Activated T-cell treated with anti-CD3 and anti-CD28 coated beads for 24 hours (primary cell): ENCODE measurements around the gene CTBS.
"Not testable (repeated sequence)": the region's sequence is repeated elsewhere in the genome, so short reads cannot be mapped to it uniquely, and the experiment has no call there.

Experiments
- DNase-seq: peaks from one replicate; pipeline ENCODE4 v3.0.0-alpha.2; 2020; ENCODE audit warnings: low read depth

CTBS gene, protein sequence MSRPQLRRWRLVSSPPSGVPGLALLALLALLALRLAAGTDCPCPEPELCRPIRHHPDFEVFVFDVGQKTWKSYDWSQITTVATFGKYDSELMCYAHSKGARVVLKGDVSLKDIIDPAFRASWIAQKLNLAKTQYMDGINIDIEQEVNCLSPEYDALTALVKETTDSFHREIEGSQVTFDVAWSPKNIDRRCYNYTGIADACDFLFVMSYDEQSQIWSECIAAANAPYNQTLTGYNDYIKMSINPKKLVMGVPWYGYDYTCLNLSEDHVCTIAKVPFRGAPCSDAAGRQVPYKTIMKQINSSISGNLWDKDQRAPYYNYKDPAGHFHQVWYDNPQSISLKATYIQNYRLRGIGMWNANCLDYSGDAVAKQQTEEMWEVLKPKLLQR

DNA sequence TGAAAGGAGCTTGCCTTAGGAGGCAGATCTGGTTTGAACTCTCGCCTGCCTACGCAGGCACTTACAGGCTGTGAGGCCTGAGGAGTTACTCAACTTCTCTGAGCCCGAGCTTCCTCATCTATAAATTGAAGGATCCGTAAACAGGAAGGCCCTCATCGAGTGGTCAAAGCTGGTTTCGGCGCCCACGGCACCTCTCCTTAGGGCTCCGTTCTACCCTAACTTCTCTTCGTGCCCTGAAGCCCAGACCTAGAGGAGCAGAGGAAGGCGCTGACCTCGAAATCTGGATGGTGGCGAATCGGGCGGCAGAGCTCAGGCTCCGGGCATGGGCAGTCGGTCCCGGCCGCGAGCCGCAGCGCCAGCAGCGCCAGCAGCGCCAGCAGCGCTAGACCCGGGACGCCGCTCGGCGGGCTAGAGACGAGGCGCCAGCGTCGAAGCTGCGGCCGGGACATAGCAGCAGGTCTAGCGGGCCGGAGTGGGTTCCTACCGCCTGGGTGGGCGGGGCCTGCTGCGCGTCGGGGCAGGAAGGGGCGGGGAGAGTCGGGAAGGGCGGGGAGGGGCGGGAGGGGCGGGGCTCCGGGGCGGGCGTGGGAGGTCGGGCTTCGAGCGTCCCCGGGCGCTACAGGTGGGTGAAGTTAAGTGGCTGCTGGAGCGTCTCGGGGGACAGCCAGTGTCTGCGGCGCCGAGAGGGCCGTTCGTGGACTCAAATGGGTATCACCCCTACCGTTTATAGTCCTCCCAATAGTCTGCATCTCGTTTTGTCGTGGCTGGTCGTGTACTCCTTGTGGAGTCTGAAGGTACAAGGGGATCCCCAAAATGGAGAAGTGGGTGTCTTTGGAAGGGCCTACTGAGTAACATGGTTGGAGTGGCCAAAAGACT, at the start of gene CTBS:
Gene CTBS, minus strand, starts transcription at position 474 of the 876 bp plus-strand sequence. Its CDS starts 25 bp downstream, at position 449.
- DNase-seq, result peak; percentile 77

DNA sequence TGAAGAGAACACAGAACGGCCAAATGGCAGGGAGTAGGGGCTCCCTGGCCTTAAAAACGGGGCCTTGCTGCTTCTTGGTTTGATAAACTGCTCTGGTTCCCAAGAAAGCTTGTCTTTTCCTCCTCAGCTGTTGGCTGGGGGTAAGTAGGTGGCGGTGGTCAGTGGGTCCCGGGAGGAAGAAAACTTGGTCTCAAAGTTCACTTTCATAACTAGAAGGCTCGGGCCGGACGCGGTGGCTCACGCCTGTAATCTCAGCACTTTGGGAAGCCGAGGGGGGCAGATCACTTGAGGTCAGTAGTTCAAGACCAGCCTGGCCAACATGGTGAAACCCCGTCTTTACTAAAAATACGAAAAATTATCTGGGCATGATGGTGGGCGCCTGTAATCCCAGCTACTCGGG, 47.3 kb upstream of the CTBS start:
- no peak for DNase-seq

DNA sequence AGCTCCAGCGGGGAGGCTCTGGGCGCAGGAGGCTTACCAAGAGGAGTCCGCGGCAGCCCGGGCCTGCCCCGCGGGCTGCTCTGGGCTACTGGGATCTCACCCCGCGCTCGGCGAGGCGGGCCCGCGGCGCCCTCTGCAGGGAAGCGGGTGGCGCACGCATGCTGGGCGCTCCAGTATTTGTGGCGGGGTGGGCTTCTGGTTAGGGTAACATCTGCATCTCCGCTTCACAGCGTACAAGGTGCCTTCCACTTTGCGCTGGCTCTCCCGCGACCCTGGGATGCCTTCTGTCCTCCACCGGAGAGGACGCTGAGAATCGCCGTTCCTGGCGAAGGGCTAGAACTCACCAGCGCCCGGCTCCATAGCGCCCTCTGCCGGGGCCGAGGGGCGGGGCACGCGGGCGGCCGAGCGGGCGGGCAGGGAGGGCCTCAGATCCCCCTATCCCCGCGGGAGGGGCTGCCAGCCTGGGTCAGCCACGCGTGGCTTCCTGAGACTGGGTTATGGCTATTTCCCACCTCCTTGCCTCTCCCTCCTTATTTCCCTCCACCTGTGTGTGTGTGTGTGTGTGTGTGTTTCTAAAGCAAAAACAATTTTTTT, 46.6 kb upstream of the CTBS start:
- peak; percentile 72 for DNase-seq

DNA sequence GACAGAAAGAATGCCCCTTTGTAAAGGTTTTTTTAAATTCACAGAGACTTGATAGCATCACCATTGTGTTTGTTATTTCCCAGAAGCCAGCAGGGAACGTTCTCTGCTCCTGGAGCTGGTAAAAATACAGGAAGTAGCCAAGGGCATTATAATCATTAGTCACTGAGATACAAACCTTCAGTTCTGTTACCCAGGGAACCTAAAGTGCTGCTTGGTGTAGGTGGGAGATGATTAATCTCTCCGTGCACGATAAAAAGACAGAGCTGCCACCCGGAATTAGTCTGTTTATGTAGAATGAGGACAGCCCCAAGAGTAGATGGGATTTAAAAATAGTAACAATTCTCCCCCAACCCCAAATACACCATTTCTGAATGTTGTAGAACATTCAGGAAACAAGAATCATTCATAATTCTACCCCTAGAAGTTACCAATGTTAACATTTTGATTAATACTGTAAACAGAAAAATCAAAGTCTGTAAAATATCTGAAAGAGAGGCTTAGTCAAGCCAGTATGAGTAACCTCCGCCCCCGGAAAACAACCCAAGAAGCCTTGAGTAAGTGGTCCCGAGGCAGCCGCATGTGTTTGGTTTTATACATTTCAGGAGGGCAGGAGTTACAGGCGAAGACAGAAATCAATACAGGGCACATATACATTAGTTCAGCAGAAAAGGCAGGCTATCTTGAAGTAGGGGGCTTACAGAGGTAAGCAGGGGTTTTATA, 45.3 kb upstream of the CTBS start:
- DNase-seq, result peak; percentile 49

DNA sequence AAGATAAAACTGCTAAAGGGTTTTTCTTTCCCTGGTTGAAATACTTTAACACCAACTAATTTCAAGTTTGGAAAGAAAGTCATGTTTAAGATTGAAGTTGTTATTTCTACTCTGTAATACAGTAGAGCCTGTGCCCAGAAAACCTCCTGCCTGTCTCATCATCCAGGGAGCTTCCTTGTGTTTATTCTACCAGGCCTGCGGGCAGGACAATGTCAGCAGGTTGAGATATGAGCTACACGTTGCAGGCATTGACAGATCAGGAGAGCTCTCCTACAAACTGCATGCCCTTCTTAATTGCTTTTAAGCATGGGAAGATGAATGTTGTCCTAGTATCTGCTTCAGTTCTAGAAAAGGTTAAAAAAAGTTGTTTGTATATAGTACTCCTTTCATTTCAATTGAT, 43.1 kb upstream of the CTBS start:
- no peak for DNase-seq

DNA sequence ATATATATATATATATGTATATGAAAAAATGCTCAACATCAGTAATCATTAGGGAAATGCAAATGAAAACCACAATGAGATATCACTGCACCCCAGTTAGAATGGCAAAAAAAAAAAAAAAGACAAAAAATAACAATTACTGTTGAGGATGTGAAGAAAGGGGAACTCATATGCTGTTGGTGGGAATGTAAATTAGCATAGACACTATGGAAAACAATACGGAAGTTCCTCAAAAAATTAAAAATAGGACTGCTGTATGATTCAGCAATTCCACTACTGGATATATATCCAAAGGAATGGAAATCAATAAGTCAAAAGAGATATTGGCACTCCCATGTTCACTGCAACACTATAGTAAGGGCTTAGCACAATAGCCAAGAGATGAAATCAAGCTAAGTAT, 41.5 kb upstream of the CTBS start:
- DNase-seq, result no peak

DNA sequence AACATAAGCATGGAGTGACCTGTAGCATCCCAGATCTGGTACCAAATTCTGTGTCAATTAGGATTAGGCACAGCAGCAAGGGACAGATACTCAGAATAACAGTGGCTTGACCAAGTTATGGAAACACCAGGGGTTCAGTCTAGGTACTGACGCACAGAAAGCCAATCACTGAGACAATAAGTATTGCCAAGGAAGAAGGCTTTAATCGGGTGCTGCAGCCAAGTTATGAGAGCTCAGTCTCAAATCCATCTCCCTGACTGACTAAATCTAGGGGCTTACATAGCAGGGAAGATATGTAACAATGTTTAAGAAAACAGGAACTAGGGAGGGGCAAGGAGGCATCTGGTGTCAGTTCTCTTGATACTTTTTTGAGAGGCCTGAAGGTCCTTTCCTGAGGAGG, 39.6 kb upstream of the CTBS start:
- no peak for DNase-seq

DNA sequence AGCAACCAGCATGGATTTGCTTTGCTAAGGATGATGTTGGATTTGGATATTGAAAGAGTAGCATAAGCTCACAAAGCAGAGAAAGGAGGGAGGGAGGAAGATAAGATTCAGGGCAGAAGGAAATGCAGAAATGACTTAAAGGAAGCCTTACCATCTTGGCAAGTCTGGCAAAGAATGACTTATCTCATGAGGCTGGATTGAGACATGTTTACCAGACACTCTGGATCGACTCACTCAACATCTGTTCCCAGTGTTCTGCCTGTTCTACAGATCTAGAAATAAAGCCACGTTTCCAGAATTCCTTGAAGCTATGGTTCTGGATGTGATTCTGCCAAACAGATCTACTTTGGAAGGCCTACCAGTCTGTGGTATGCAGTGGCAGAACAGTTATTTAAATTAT, 38.8 kb upstream of the CTBS start:
- no peak for DNase-seq

DNA sequence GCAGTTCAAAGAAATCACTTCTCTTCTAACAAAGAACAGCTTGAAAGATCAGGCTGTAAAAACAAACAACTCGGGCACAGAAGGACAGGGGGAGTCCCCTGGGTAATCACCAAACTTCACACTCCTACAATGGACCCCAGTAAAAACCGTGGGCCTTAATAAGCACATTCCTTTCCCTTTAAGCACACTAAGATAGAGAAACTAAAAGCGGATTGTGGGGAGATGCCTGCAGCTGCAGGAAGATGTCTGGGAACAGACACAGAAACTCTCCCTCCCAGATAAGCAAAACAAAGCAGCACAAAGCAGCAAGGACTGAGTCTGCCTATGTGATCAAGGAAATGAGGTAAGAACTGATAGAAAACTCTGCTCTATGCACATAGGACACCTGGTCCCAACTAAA, 37.6 kb upstream of the CTBS start:
- no peak for DNase-seq

DNA sequence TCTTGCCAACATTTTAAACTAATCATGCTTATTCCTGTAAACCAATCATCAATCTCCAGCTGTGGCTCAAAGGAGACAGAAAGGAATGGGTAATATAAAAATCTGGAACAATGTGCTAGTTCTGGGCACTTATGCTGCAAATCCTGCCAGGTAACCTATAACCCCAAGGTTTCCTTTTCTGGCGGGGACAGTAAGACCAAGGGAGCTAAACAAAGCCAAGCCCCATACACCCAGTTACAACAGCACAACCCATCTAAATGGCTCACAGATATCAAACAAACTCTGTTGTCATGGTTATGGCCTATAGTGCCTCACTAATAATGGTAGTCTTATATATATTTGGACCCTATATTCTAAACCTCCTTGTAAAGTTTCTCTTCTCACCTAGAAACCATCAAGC, 36.9 kb upstream of the CTBS start:
- DNase-seq, result no peak

DNA sequence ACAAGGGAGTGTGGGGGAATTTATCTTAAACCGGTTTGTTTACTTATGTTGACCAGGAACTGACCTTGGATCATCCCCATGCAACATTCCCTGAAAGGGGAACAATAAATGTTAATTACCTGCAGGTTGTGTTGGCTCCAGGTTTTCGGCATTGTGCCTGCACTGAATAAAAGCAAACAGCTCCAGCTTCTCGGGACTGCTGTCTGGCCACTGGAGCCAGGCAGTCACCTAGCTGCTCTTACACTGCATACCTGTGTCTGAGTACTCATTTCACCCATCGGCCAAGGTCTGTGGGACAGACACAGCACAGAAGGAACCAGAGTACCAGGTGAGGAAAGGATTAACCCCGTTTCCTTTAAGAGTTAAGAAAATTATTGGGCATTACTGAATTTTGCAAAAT, 32.7 kb upstream of the CTBS start:
- DNase-seq, result no peak

DNA sequence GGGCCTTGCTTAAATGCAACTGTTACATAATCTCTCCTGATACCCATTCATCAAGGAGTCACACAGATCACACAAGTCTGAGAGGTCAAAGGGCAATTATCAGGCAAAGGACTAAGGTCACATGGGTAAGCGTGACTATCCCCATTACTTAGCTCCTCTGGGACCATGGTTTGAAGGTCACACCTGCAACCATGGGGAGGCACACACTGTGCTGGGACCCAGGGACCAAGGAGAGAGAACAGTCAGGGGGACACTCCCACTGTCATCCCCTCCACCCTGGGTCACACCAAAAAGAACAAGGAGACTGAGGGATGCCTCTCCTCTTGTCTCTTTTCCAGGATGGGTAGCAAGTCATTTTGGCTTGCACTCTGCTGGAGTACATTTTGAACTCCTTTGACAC, 30.9 kb upstream of the CTBS start:
- no peak for DNase-seq

DNA sequence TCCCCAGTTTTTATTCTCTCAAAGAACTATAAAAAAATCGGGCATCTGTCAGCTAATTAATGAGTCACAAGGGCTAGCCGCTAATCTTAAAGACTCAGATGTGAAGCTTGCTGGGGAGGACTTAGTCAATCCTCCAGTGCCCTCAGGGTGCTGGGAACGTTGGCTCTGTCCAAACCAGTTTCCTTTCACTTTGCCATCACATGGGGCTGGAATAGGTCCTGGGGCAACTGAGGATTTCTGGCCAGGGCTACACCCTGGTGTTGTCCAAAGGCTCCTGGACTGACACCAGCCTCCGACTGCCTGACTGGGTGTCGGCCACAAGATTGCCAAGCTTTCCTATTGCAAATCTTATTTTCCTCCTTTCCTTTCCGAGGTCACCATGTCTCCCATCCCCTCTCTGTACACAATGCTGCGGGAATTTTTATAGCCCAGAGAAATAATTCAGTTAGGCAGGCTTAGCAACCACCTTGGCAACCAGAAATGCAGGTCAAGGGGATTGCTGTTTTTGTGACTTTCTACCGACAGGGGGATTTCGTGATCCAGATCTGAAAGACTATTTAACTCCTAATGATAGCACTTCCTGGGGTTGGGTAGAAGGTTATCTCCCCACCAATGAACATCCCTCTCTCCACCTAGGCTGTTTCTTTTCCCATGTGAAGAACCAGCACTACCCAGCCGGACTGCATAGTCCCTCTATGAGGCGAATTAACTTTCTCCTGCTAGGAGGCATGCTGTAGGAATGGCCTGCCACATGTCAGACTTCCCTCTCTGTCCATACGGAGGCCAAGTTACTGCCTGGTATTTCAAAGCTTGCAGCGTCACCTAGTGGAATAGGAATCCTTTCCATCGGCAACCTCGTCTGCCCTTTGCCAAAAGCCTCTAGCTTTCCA, 29.9 kb upstream of the CTBS start:
- no peak for DNase-seq

DNA sequence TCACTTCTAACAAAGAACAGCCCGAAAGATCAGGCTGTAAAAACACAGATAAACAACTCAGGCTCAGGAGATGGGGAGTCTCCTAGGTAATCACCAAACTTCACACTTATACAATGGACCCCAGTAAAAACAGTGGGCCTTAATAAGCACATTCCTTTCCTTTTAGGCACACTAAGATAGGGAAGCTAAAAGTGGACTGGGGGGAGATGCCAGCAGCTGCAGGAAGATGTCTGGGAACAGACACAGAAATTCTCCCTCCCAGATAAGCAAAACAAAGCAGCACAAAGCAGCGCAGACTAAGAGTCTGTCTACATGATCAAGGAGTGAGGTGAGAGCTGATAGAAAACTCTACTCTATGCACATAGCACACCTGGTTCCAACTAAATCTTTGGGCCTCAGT, 29.0 kb upstream of the CTBS start:
- no peak for DNase-seq

DNA sequence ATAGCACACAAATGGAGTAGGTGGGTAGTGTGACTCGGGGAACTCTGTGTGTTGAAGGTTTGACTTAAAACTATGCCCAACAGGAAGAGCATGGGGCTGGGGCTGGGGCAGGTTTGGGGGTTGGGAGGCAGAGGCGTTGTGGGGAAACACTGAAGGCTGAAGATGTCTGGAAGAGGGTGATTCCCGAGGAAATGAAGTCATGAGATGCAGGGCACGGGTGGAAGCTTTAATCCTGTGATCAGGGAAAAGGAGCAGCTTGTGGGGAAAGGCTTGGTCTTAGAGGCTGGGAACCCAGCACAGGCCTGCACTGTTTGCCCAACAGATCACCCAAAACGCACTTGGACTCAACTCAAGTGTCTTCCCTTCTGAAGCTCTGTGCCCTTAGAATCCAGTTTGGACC, 26.6 kb upstream of the CTBS start:
- DNase-seq, result no peak

DNA sequence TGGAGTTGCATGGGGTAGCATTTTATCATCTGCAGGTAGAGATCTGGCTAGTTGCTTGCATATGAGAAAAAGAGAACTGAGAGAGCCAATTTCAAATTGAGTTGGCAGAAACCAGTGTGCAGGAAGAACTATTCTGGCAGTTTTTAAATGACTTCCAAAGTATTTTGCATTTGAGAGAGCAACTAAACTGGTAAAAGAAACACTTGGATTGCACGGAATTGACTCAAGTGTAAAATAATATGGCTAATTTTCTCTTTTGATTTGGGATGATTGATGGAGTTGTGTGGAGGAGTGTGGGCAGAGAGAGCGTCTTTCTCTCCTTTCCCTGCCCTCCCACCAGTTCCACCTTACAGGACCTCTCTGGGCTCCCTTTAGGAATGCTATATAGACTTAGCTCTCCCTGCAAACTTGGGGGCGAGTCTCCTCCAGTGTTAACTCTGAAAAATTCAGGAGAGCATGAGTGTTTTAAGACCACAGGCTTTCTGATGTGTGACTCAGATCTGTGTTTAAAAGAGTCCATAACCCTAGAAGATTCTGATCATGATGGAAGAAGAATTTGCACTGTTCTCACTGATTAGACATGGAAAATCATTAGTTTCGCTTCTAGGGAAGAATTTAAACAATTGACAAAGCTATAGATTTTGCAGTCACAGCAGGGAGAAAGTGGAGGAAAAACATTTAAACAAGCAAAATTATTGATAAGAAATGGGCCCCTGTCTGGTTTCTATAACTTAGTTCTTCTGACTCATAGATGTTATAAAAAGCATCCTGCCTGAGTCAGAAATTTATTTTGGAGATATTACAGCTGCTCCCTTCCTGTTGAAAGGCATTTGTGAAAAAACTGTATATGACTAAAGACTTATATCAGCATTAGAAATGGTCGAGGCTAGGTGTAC, 24.9 kb upstream of the CTBS start:
- no peak for DNase-seq

DNA sequence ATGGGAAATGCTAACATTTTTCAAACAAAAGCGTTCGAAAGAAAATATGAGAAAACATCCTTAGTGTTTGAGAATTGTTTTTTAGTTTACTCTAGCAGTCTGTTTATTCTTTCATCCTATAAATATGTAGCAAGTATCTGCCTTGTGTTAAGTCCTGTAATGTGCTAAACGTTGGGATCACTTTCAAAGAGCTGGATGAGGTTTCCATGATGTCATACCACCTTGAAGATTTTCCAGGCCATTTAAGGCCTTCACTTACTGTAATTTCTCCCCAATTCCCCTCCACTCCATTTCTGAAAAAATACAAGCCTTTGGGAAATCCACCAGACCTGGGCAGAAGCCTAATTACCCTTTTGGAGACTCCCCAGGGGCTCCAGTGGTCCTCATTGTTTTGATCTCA, 24.2 kb upstream of the CTBS start:
- DNase-seq, result no peak

DNA sequence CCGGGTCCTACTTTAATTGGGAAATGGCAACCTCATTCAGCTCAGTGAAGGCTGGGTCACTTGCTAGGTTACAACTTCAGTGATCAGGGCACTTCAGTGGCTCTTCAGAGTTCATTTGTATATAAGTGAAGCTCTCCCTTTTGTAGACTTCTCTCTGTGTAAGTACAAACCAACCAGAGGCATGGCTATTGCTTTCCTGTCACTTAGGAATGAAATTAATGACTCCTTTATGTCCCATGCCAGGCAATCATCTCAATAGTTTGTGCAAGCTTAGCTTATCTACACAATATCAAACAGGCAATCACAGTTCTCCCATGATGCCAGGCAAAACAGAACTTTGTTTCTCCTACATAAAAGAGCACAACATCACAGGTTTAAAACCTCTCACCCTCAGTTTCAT, 22.8 kb upstream of the CTBS start:
- DNase-seq, result no peak

DNA sequence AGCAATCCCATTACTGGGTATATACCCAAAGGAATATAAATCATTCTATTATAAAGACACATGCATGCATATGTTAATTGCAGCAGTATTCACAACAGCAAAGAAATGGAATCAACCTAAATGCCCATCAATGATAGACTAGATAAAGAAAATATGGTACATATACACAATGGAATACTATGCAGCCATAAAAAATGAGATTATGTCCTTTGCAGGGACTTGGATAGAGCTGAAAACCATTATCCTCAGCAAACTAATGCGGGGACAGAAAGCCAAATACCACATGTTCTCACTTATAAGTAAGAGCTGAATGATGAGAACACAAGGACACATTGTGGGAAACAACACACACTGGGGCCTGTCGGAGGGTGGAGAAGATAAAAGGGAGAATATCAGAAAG, 20.7 kb upstream of the CTBS start:
- DNase-seq, result not testable (repeated sequence)

DNA sequence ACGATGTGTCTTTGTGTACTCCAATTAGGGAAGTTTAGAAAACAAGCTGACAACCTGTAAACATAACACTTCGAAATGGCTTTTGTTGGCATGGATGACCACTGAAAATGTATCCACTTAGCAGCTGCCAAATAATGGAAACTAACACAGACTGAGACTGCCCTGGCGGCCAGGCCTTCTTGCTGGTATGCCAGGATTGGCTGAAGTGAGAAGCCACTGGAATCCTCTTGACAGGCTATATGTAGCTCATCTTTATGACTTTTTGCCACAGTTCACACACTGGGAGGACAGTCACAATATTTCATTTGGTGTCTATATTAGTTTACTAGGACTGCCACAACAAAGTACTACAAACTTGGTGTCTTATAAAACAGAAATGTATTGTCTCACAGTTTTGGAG, 12.9 kb upstream of the CTBS start:
- DNase-seq, result no peak
